GM12878 (cell line): ENCODE results near the gene LIPE. TPM values are rescaled to one million over a fixed set of nuclear protein-coding genes. Genes with fewer than 3 reads are reported as not detected.

Experiments used
- ATAC-seq: fragments of 200-7000 bp; cut with Tn5 transposase; 3 replicates; pipeline ENCODE4 v1.9.1; 2020; ENCODE audit warnings: mild to moderate bottlenecking, moderate library complexity
- BruUV-seq: library from RNA; stranded (reverse); fragments of 400-500 nt; replicated peaks from 2 replicates; lab custom pipeline; 2021; lab: Mats Ljungman, UMichigan
- CTCF ChIA-PET: fragments of 300-600 bp; sonication (Branson Sonifier 250); formaldehyde crosslinking; extraction: SDS; loops from one replicate; lab custom pipeline; 2021; ENCODE audit warnings: inconsistent platforms; lab: Yijun Ruan, JAX
- POLR2A ChIA-PET: fragments of 350-600 bp; formaldehyde crosslinking; extraction: SDS; loops from one replicate; lab custom pipeline; 2021; ENCODE audit warnings: inconsistent platforms; lab: Charles Lee
- RAD21 ChIA-PET: fragments of 300-600 bp; sonication (Branson Sonifier 250); formaldehyde crosslinking; loops from one replicate; lab custom pipeline; 2023; ENCODE audit warnings: antibody characterized with exemption; ENCODE audit not compliant: unreplicated experiment; lab: Charles Lee
- SMC1A ChIA-PET: fragments of 300-600 bp; sonication (Branson Sonifier 250); formaldehyde crosslinking; loops from one replicate; lab custom pipeline; 2023; ENCODE audit not compliant: unreplicated experiment, uncharacterized antibody; lab: Charles Lee
- DNase-seq: peaks from one replicate; pipeline ENCODE4 v3.0.0-alpha.2; 2011; ENCODE audit warnings: low read depth, low spot score
- FAIRE-seq: peaks from 3 replicates; lab custom pipeline; 2011; peaks lifted over from hg19 to GRCh38; lab: Jason Lieb, UNC
- H2AFZ ChIP-seq: 2 replicates; pipeline ENCODE4 v1.6.0; 2011; ENCODE audit warnings: low read depth, low read length, control low read depth; ENCODE audit not compliant: control insufficient read depth
- H3K27ac ChIP-seq: 2 replicates; pipeline ENCODE4 v1.5.1; 2011; ENCODE audit warnings: control low read depth; ENCODE audit not compliant: control insufficient read depth, insufficient read depth
- H3K27me3 ChIP-seq, 2 experiments: replicated peaks in 1 of 2; 2 replicates each; pipeline versions ENCODE4 v1.6.0 to v1.6.1; 2011; ENCODE audit warnings: low read length in 1 of 2; ENCODE audit not compliant: control insufficient read depth in 2 of 2, insufficient read depth in 2 of 2
- H3K36me3 ChIP-seq, 2 experiments: 2 replicates each; pipeline ENCODE4 v1.5.1; 2011; ENCODE audit warnings: low read length in 1 of 2; ENCODE audit not compliant: control insufficient read depth in 2 of 2, insufficient read depth in 2 of 2
- H3K4me1 ChIP-seq: 2 replicates; pipeline ENCODE4 v1.6.1; 2011; ENCODE audit warnings: mild to moderate bottlenecking, low read length, moderate library complexity, mixed read lengths; ENCODE audit not compliant: control insufficient read depth, insufficient read depth
- H3K4me2 ChIP-seq: 2 replicates; pipeline ENCODE4 v1.6.0; 2011; ENCODE audit warnings: control low read depth; ENCODE audit not compliant: control insufficient read depth, insufficient read depth
- H3K4me3 ChIP-seq: fragments of 200-600 bp; sonication (generic); 2 replicates; pipeline ENCODE4 v1.5.1; 2016
- H3K79me2 ChIP-seq: 2 replicates; pipeline ENCODE4 v1.6.0; 2011; ENCODE audit warnings: low read length; ENCODE audit not compliant: control insufficient read depth, insufficient read depth
- H3K9ac ChIP-seq: 2 replicates; pipeline ENCODE4 v1.8.0; 2011; ENCODE audit warnings: low read length, control low read depth, mixed read lengths; ENCODE audit not compliant: control insufficient read depth, insufficient read depth
- H3K9me3 ChIP-seq: replicated peaks from 3 replicates; pipeline ENCODE4 v1.5.1; 2011; ENCODE audit warnings: mild to moderate bottlenecking, low read length; ENCODE audit not compliant: control insufficient read depth, insufficient read depth
- H4K20me1 ChIP-seq: 2 replicates; pipeline ENCODE4 v1.6.0; 2011; ENCODE audit not compliant: control insufficient read depth, insufficient read depth
- ASH2L ChIP-seq: fragments of 300-600, 200-600 bp; sonication (generic); IDR thresholded peaks from 2 replicates; pipeline ENCODE4 v1.6.1; 2017; ENCODE audit warnings: low read depth, mild to moderate bottlenecking, borderline replicate concordance
- ATF7 ChIP-seq: fragments of 450-650 bp; IDR thresholded peaks from 2 replicates; pipeline ENCODE4 v1.6.1; 2016; ENCODE audit warnings: low read depth, mild to moderate bottlenecking
- E2F8 ChIP-seq: fragments of 450-650 bp; IDR thresholded peaks from 2 replicates; pipeline ENCODE4 v1.6.1; 2018; ENCODE audit warnings: mild to moderate bottlenecking, low read depth, moderate library complexity; ENCODE audit not compliant: partially characterized antibody
- EZH2 ChIP-seq: IDR thresholded peaks from 2 replicates; pipeline ENCODE4 v1.6.1; 2012; ENCODE audit warnings: low read depth, mild to moderate bottlenecking, control low read depth, inconsistent platforms, low read length, borderline replicate concordance; ENCODE audit not compliant: control insufficient read depth
- FOS ChIP-seq: IDR thresholded peaks from 3 replicates; pipeline ENCODE4 v1.6.1; 2011; ENCODE audit warnings: borderline replicate concordance; ENCODE audit not compliant: insufficient read length; ENCODE audit errors: extremely low read depth
- IRF4 ChIP-seq: IDR thresholded peaks from 2 replicates; pipeline ENCODE4 v1.6.1; 2011; ENCODE audit warnings: low read depth, low read length
- NKRF ChIP-seq: fragments of 450-650 bp; conservative IDR thresholded peaks from 2 replicates; pipeline ENCODE4 v1.6.1; 2017; ENCODE audit warnings: mild to moderate bottlenecking, moderate library complexity
- SMAD5 ChIP-seq: IDR thresholded peaks from 2 replicates; pipeline ENCODE4 v1.6.1; 2016; ENCODE audit warnings: antibody characterized with exemption, low read depth
- SMARCA5 ChIP-seq: fragments of 450-650 bp; IDR thresholded peaks from 2 replicates; pipeline ENCODE4 v1.6.1; 2017; ENCODE audit warnings: mild to moderate bottlenecking
- WGBS: methylation state at CpG from one replicate; pipeline ENCODE4 v1.1.6; 2016; ENCODE audit warnings: low lambda C conversion rate; ENCODE audit not compliant: insufficient replicate concordance, insufficient coverage; ENCODE audit errors: missing lambda C conversion rate; 5-methylcytosine and 5-hydroxymethylcytosine counted together
- in situ Hi-C: fragments of 300-500 bp; cut with MboI; formaldehyde crosslinking; loops from 9 replicates; pipeline ENCODE4 v1.14.3; 2018; ENCODE audit warnings: mixed read lengths
- intact Hi-C: fragments of 100-400 bp; cut with micrococcal nuclease; formaldehyde crosslinking; loops from one replicate; pipeline ENCODE4 v1.14.2; 2022; ENCODE audit not compliant: unreplicated experiment
- polyA plus RNA-seq, 11 experiments: library from polyadenylated mRNA; depleted of rRNA in 4 of 11; unstranded in 6 of 11; stranded (reverse) in 5 of 11; fragments of >200 nt; fragmentation: Nextera tagmentation in 4 of 11; fragmentation: Illumina TruSeq in 1 of 11; extraction: Ambion mirVana in 4 of 11; extraction: Trizol in 1 of 11; gene quantifications; 1 replicate in 1 of 11; 2 replicates in 10 of 11; pipeline versions ENCODE4 v1.2.1 to v1.2.3, GENCODE V29; 2011 to 2016; ENCODE audit warnings: inconsistent platforms in 2 of 11, missing spikeins in 2 of 11, low read depth in 1 of 11
- total RNA-seq, 4 experiments: library from RNA; depleted of rRNA in 3 of 4; stranded (reverse); fragments of >200 nt in 3 of 4; fragmentation: Illumina TruSeq in 1 of 4; extraction: Trizol in 1 of 4; gene quantifications; 2 replicates each; pipeline versions ENCODE4 v1.2.1 to v1.2.3, GENCODE V29; 2013 to 2021

Gene LIPE
- total and polyA plus RNA-seq, 10 of the 15 experiments (the other 5 are each of a cell fraction or from before 2014, with no cell fraction given), result 0.02 to 33.3 (median 9.5) TPM

- no peak for TF ChIP-seq ATF7
- TF ChIP-seq ASH2L, result no peak
- TF ChIP-seq IRF4, result no peak
Observed at GRCh38 chr19:42426643-42427042, 545 bp downstream of the LIPE start (continued).

GRCh38 chr19:42424712-42425131 is 2.5 kb downstream of the LIPE start:
- no peak for DNase-seq
- Histone ChIP-seq H3K9me3 (no peaks in the 10 kb centered on the region), H3K36me3 (no peaks in the 10 kb centered on the region), H3K4me3 (no peak overlapping the region), H2AFZ (no peak overlapping the region), H3K79me2 (peaks cover 4% of the 10 kb centered on the region), H4K20me1 (no peaks in the 10 kb centered on the region), H3K27ac (no peak overlapping the region), H3K4me2 (no peak overlapping the region), H3K9ac (no peak overlapping the region), H3K27me3 (no peaks in the 10 kb centered on the region), H3K4me1 (peaks cover 16% of the 10 kb centered on the region)
- in situ Hi-C loops (no loop called here), intact Hi-C loops (loop anchor here (5.0 kb wide), 1 partner anchor 97 kb away; the partner anchor contains the start of gene MEGF8)
- POLR2A ChIA-PET, result no interaction called here
- ATAC-seq, result no peak
- 83% methylated on average over 13 of the region's 13 CpGs for WGBS
- no peak for FAIRE-seq
- TF ChIP-seq EZH2, result no peak
- SMC1A ChIA-PET, result interaction anchor here (1.1 kb wide), 1 partner anchor 8 kb away, joined by 4 read pairs; no protein-coding TSS in a partner anchor
- RAD21 ChIA-PET, result interaction anchor here (1.6 kb wide), 1 partner anchor 8 kb away, joined by 9 read pairs; no protein-coding TSS in a partner anchor
- no TSS peak for BruUV-seq
- CTCF ChIA-PET, result interaction anchor here (1.6 to 4.4 kb wide), 4 partner anchors 9 to 42 kb away, joined by 3 to 27 read pairs (median 26); no protein-coding TSS in a partner anchor

GRCh38 chr19:42424345-42424707 is 2.9 kb downstream of the LIPE start:
- CTCF ChIA-PET, result interaction anchor here (0.8 to 4.4 kb wide), 6 partner anchors 9 to 43 kb away, joined by 3 to 27 read pairs (median 15); no protein-coding TSS in a partner anchor
- 95% methylated on average over 13 of the region's 15 CpGs for WGBS
- Histone ChIP-seq H3K4me2 (peak overlapping the region; percentile 97; the same call in 1 of the 2 replicates), H3K79me2 (peaks cover 4% of the 10 kb centered on the region), H3K4me3 (no peak overlapping the region), H3K9ac (no peak overlapping the region), H3K4me1 (peaks cover 16% of the 10 kb centered on the region), H4K20me1 (no peaks in the 10 kb centered on the region), H3K36me3 (no peaks in the 10 kb centered on the region), H3K27me3 (no peaks in the 10 kb centered on the region), H3K27ac (no peak overlapping the region), H3K9me3 (no peaks in the 10 kb centered on the region), H2AFZ (peak overlapping the region; percentile 87; the same call in 1 of the 2 replicates)
- BruUV-seq, result no TSS peak
- POLR2A ChIA-PET, result interaction anchor here (1.4 kb wide), 1 partner anchor 205 kb away, joined by 4 read pairs; no protein-coding TSS in a partner anchor
- RAD21 ChIA-PET, result interaction anchor here (1.6 kb wide), 1 partner anchor 9 kb away, joined by 9 read pairs; no protein-coding TSS in a partner anchor
- no peak for TF ChIP-seq SMARCA5
- no peak for TF ChIP-seq E2F8
- TF ChIP-seq SMAD5, result no peak
- TF ChIP-seq FOS, result no peak
- TF ChIP-seq NKRF, result no peak
- intact Hi-C loops, result loop anchor here (5.0 kb wide), 1 partner anchor 97 kb away; the partner anchor contains the start of gene MEGF8
- no peak for FAIRE-seq
- in situ Hi-C loops, result no loop called here
- SMC1A ChIA-PET, result interaction anchor here (1.1 to 1.2 kb wide), 2 partner anchors 9 to 14 kb away, joined by 3 to 4 read pairs; no protein-coding TSS in a partner anchor
- no peak for DNase-seq
- ATAC-seq, result no peak
